ENCODE results near the gene MSH4. TPM values are rescaled to one million over a fixed set of nuclear protein-coding genes. Genes with fewer than 3 reads are reported as not detected.

MSH4 gene
- total RNA-seq, 3 donors from 2014 or later (not counting 1 experiment from before 2014, with no cell fraction given) = 0.45 to 0.61 (median 0.52) TPM

DNA sequence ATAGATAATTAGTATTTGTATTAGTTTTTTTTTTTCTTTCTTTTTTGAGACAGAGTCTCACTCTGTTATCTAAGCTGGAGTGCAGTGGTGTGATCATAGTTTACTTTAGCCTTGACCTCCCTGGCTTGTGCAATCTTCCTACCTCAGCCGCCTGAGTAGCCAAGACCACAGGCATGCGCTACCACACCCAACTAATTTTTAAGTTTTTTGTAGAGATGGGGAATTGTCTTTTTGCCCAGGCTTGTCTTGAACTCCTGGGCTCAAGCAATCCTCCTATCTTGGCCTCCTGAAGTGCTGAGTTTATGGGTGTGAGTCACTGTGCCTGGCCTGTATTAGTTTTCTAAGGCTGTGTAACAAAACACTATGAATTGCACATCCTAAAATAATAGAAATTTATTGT is 58.3 kb downstream of the MSH4 start:
- WGBS (ENCODE audit: insufficient coverage) = no CpG with 5 or more reads among the region's 2 CpGs
- Mint-ChIP-seq H3K36me3 (no peaks in the 10 kb centered on the region), H3K4me3 (no peak overlapping the region), H3K4me1 (no peaks in the 10 kb centered on the region), H3K9me3 (peaks cover 0 to 5% of the 10 kb centered on the region in 2 donors), H3K27ac (no peak overlapping the region), H3K27me3 (ENCODE audit: low read depth in 2 of 2) (peaks cover 0 to 8% of the 10 kb centered on the region in 2 donors)
- ATAC-seq (no peak), DNase-seq (no peak)
- Histone ChIP-seq H3K4me1 (ENCODE audit: control insufficient read depth, insufficient read depth, low read length) (no peaks in the 10 kb centered on the region), H3K27ac (ENCODE audit: low read length) (no peak overlapping the region), H3K36me3 (ENCODE audit: control insufficient read depth, insufficient read depth, low read length) (no peaks in the 10 kb centered on the region), H3K27me3 (ENCODE audit: control insufficient read depth, insufficient read depth, low read length) (no peaks in the 10 kb centered on the region), H3K9me3 (ENCODE audit: control insufficient read depth, insufficient read depth, low read length) (no peaks in the 10 kb centered on the region), H3K4me3 (ENCODE audit: low read length) (no peak overlapping the region)
- intact Hi-C loops (cut with micrococcal nuclease) = no loop called here
- TF ChIP-seq, protein P1, sequence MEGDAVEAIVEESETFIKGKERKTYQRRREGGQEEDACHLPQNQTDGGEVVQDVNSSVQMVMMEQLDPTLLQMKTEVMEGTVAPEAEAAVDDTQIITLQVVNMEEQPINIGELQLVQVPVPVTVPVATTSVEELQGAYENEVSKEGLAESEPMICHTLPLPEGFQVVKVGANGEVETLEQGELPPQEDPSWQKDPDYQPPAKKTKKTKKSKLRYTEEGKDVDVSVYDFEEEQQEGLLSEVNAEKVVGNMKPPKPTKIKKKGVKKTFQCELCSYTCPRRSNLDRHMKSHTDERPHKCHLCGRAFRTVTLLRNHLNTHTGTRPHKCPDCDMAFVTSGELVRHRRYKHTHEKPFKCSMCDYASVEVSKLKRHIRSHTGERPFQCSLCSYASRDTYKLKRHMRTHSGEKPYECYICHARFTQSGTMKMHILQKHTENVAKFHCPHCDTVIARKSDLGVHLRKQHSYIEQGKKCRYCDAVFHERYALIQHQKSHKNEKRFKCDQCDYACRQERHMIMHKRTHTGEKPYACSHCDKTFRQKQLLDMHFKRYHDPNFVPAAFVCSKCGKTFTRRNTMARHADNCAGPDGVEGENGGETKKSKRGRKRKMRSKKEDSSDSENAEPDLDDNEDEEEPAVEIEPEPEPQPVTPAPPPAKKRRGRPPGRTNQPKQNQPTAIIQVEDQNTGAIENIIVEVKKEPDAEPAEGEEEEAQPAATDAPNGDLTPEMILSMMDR (IDR thresholded peaks at IDR 0.05) = no peak

DNA sequence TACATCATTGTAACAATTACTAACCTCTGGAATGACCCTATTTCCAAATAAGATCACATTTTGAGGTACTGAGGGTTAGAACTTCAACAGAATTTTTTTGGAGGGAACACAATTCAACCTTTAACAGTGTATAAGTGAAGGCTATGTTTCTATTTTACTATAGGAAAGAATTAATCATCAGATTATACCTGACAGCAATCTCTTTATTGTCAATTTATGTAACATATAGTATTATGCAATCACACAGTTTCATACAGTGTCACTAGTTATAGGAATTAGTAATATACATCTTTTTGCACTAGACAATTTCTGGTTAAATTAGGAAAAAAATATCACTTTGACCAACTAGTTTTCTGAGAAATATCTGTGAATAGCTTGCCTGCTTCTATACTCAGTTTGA is 59.1 kb downstream of the MSH4 start:
- no peak for DNase-seq
- H3K9me3 Mint-ChIP-seq = peaks cover 0 to 5% of the 10 kb centered on the region in 2 donors
- intact Hi-C loops (cut with micrococcal nuclease) = no loop called here
- no peak overlapping the region for H3K4me3 Mint-ChIP-seq
- no peak overlapping the region for H3K27ac Mint-ChIP-seq
- no peak overlapping the region for H3K27ac ChIP-seq (ENCODE audit: low read length)
- no peaks in the 10 kb centered on the region for H3K4me1 Mint-ChIP-seq
- no peak for ATAC-seq
- no peak overlapping the region for H3K4me3 ChIP-seq (ENCODE audit: low read length)
- no peaks in the 10 kb centered on the region for H3K36me3 Mint-ChIP-seq
- H3K9me3 ChIP-seq (ENCODE audit: control insufficient read depth, insufficient read depth, low read length) = no peaks in the 10 kb centered on the region
- no peaks in the 10 kb centered on the region for H3K27me3 ChIP-seq (ENCODE audit: control insufficient read depth, insufficient read depth, low read length)
- TF ChIP-seq, protein P1 (IDR thresholded peaks at IDR 0.05) = no peak
- peaks cover 0 to 8% of the 10 kb centered on the region in 2 donors for H3K27me3 Mint-ChIP-seq (ENCODE audit: low read depth in 2 of 2)
- H3K36me3 ChIP-seq (ENCODE audit: control insufficient read depth, insufficient read depth, low read length) = no peaks in the 10 kb centered on the region
- H3K4me1 ChIP-seq (ENCODE audit: control insufficient read depth, insufficient read depth, low read length) = no peaks in the 10 kb centered on the region

DNA sequence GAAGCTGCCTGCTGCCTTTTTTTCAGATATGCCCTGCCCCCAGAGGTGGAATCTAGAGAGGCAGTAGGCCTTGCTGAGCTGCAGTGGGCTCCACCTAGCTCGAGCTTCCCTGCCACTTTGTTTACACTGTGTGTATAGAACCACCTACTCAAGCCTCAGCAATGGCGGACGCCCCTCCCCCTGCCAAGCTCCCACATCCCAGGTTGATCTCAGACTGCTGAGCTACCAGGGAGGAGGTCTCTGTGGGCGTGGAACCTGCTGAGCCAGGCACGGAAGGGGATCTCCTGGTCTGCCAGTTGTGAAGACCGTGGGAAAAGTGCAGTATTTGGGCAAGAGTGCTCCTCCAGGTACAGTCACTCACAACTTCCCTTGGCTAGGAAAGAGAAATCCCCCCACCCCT is 65.1 kb downstream of the MSH4 start:
- H3K9me3 Mint-ChIP-seq = peaks cover 2 to 4% of the 10 kb centered on the region in 2 donors
- whole genome bisulfite sequencing (ENCODE audit: insufficient coverage) = 81% methylated on average over 6 of the region's 6 CpGs
- Histone ChIP-seq H3K27ac (ENCODE audit: low read length) (no peak overlapping the region), H3K4me1 (ENCODE audit: control insufficient read depth, insufficient read depth, low read length) (no peaks in the 10 kb centered on the region), H3K4me3 (ENCODE audit: low read length) (no peak overlapping the region), H3K9me3 (ENCODE audit: control insufficient read depth, insufficient read depth, low read length) (no peaks in the 10 kb centered on the region), H3K36me3 (ENCODE audit: control insufficient read depth, insufficient read depth, low read length) (no peaks in the 10 kb centered on the region), H3K27me3 (ENCODE audit: control insufficient read depth, insufficient read depth, low read length) (no peaks in the 10 kb centered on the region)
- intact Hi-C loops (cut with micrococcal nuclease) = no loop called here
- H3K27ac Mint-ChIP-seq = no peak overlapping the region
- H3K4me1 Mint-ChIP-seq = no peaks in the 10 kb centered on the region
- TF ChIP-seq, protein P1 (IDR thresholded peaks at IDR 0.05) = no peak
- DNase-seq (no peak), ATAC-seq (no peak)
- H3K36me3 Mint-ChIP-seq = no peaks in the 10 kb centered on the region
- peaks cover 0 to 2% of the 10 kb centered on the region in 2 donors for H3K27me3 Mint-ChIP-seq (ENCODE audit: low read depth in 2 of 2)
- no peak overlapping the region for H3K4me3 Mint-ChIP-seq

DNA sequence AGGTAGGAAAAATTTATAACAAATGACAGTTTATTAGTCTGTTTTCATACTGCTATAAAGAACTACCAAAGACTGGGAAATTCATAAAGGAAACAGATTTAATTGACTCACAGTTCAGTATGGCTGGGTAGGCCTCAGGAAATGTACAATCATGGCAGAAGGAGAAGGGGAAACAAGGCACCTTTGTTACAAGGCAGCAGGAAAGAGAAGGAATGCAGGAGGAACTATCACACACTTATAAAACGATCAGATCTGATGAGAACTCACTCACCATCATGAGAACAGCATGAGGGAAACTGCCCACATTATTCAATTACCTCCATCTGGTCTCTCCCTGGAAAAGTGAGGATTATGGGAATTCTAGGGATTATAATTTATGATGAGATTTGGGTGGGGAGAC is 74.3 kb downstream of the MSH4 start:
- Mint-ChIP-seq H3K9me3 (peaks cover 4 to 5% of the 10 kb centered on the region in 2 donors), H3K27me3 (ENCODE audit: low read depth in 2 of 2) (no peaks in the 10 kb centered on the region), H3K27ac (no peak overlapping the region), H3K36me3 (peaks cover 6% of the 10 kb centered on the region), H3K4me3 (no peak overlapping the region), H3K4me1 (no peaks in the 10 kb centered on the region)
- TF ChIP-seq, protein P1 (IDR thresholded peaks at IDR 0.05) = no peak
- Histone ChIP-seq H3K27ac (ENCODE audit: low read length) (no peak overlapping the region), H3K9me3 (ENCODE audit: control insufficient read depth, insufficient read depth, low read length) (no peaks in the 10 kb centered on the region), H3K4me1 (ENCODE audit: control insufficient read depth, insufficient read depth, low read length) (no peaks in the 10 kb centered on the region), H3K4me3 (ENCODE audit: low read length) (no peak overlapping the region), H3K27me3 (ENCODE audit: control insufficient read depth, insufficient read depth, low read length) (no peaks in the 10 kb centered on the region), H3K36me3 (ENCODE audit: control insufficient read depth, insufficient read depth, low read length) (no peaks in the 10 kb centered on the region)
- ATAC-seq (no peak), DNase-seq (no peak)
- no CpG with 5 or more reads among the region's 1 CpG for WGBS (ENCODE audit: insufficient coverage)
- intact Hi-C loops (cut with micrococcal nuclease) = no loop called here

Measured in natural killer cell (primary cell).